Thoracic aorta (tissue), 2 donors: ENCODE measurements around the gene SLC7A1. TPM values are rescaled to one million over a fixed set of nuclear protein-coding genes. Genes with fewer than 3 reads are reported as not detected.

Source experiments
- ATAC-seq: fragments of 150-250 bp; one replicate; pipeline ENCODE4 v1.8.0; 2017; ENCODE audit warnings: low read depth; ENCODE audit not compliant: insufficient number of reproducible peaks, low FRiP score
- DNase-seq: peaks from one replicate; pipeline ENCODE4 v3.0.0-alpha.2; 2020; ENCODE audit warnings: low spot score
- H3K27ac ChIP-seq, 2 donors: fragments of 200-600 bp; sonication (generic); 1 replicate in 1 of 2; 2 replicates in 1 of 2; pipeline ENCODE4 v1.5.1; 2016; ENCODE audit warnings: mild to moderate bottlenecking in 2 of 2, moderate library complexity in 2 of 2
- H3K27me3 ChIP-seq: fragments of 200-600 bp; sonication (generic); replicated peaks from 2 replicates; pipeline ENCODE4 v1.6.0; 2016; ENCODE audit warnings: mild to moderate bottlenecking; ENCODE audit not compliant: insufficient read depth
- H3K36me3 ChIP-seq: fragments of 200-600 bp; sonication (generic); one replicate; pipeline ENCODE4 v1.5.1; 2016
- H3K4me1 ChIP-seq, 2 donors: fragments of 200-600 bp; sonication (generic); 1 replicate in 1 of 2; 2 replicates in 1 of 2; pipeline versions ENCODE4 v1.5.1 to v1.6.0; 2016; ENCODE audit warnings: low read depth in 2 of 2, mild to moderate bottlenecking in 1 of 2; ENCODE audit not compliant: control insufficient read depth in 1 of 2
- H3K4me3 ChIP-seq: fragments of 200-600 bp; sonication (generic); 2 replicates; pipeline ENCODE4 v1.5.1; 2016; ENCODE audit warnings: mild to moderate bottlenecking
- H3K9me3 ChIP-seq: fragments of 200-600 bp; sonication (generic); 2 replicates; pipeline ENCODE4 v1.5.1; 2016
- CTCF ChIP-seq: fragments of 200-600 bp; sonication (generic); IDR thresholded peaks from one replicate; pipeline ENCODE4 v1.5.1; 2019; ENCODE audit warnings: antibody characterized with exemption
- total RNA-seq, 2 donors: library from RNA; depleted of rRNA; stranded (reverse); fragments of >200 nt; gene quantifications; one replicate each; pipeline versions ENCODE4 v1.1.0 to v1.2.3, GENCODE V29; 2016

The SLC7A1 gene
- total RNA-seq, 2 donors from 2014 or later, result 24.0 to 39.1 TPM

- DNase-seq (no peak), ATAC-seq (no peak)
- no peaks in the 10 kb centered on the region for H3K27me3 ChIP-seq
- no peak for TF ChIP-seq CTCF
- H3K27ac ChIP-seq, result peak overlapping the region in 1 of 2 donors; percentile 75
- peaks cover 14 to 27% of the 10 kb centered on the region in 2 donors for H3K4me1 ChIP-seq
- H3K36me3 ChIP-seq, result peaks cover 32% of the 10 kb centered on the region
- H3K4me3 ChIP-seq, result no peak overlapping the region
- no peaks in the 10 kb centered on the region for H3K9me3 ChIP-seq
These were observed 71.3 kb downstream of the SLC7A1 start for GRCh38 chr13:29524176-29524575.

- H3K27ac ChIP-seq, result peak overlapping the region in 1 of 2 donors; percentile 75
- H3K9me3 ChIP-seq, result no peaks in the 10 kb centered on the region
- peaks cover 31% of the 10 kb centered on the region for H3K36me3 ChIP-seq
- no peak overlapping the region for H3K4me3 ChIP-seq
- DNase-seq (no peak), ATAC-seq (no peak)
- no peaks in the 10 kb centered on the region for H3K27me3 ChIP-seq
- TF ChIP-seq CTCF, result no peak
- peaks cover 14 to 27% of the 10 kb centered on the region in 2 donors for H3K4me1 ChIP-seq
These were observed 72.1 kb downstream of the SLC7A1 start for GRCh38 chr13:29523199-29523961.

GRCh38 chr13:29522044-29522685 lies 73.3 kb downstream of the SLC7A1 start:
- peak; percentile 88 for ATAC-seq
- Histone ChIP-seq H3K36me3 (peaks cover 30% of the 10 kb centered on the region), H3K27me3 (no peaks in the 10 kb centered on the region), H3K4me3 (no peak overlapping the region), H3K27ac (peak overlapping the region in 1 of 2 donors; percentile 75), H3K9me3 (no peaks in the 10 kb centered on the region), H3K4me1 (peaks cover 14 to 27% of the 10 kb centered on the region in 2 donors)
- no peak for TF ChIP-seq CTCF
- DNase-seq, result peak; percentile 38

- Histone ChIP-seq H3K27ac (peak overlapping the region in 1 of 2 donors; percentile 75), H3K9me3 (no peaks in the 10 kb centered on the region), H3K4me1 (peaks cover 14 to 27% of the 10 kb centered on the region in 2 donors), H3K4me3 (no peak overlapping the region), H3K36me3 (peaks cover 32% of the 10 kb centered on the region), H3K27me3 (no peaks in the 10 kb centered on the region)
- no peak for TF ChIP-seq CTCF
- no peak for DNase-seq
- no peak for ATAC-seq
These were observed 74.2 kb downstream of the SLC7A1 start for GRCh38 chr13:29521336-29521735.

GRCh38 chr13:29520671-29521070 lies 74.8 kb downstream of the SLC7A1 start:
- ATAC-seq (no peak), DNase-seq (no peak)
- peaks cover 38% of the 10 kb centered on the region for H3K36me3 ChIP-seq
- H3K4me3 ChIP-seq, result no peak overlapping the region
- H3K27ac ChIP-seq, result no peak overlapping the region
- no peak for TF ChIP-seq CTCF
- H3K27me3 ChIP-seq, result no peaks in the 10 kb centered on the region
- peaks cover 14 to 27% of the 10 kb centered on the region in 2 donors for H3K4me1 ChIP-seq
- no peaks in the 10 kb centered on the region for H3K9me3 ChIP-seq
